HEK293 (cell line): ENCODE measurements around the gene UST.

Experiments used
- CTCF ChIA-PET: fragments of 350-600 bp; formaldehyde crosslinking; extraction: SDS; loops from one replicate; lab custom pipeline; 2021; ENCODE audit warnings: antibody characterized with exemption; lab: Yijun Ruan, JAX
- POLR2A ChIA-PET: fragments of 300-600 bp; formaldehyde crosslinking; extraction: SDS; loops from one replicate; lab custom pipeline; 2020; ENCODE audit warnings: antibody characterized with exemption, inconsistent platforms; lab: Yijun Ruan, JAX
- H3K27ac ChIP-seq: fragments of 200-500 bp; sonication (Bioruptor generic); 2 replicates; pipeline ENCODE4 v1.5.1; 2014; ENCODE audit warnings: low read depth, low read length, control low read depth, inconsistent platforms; ENCODE audit errors: extremely low read depth
- H3K36me3 ChIP-seq, 2 experiments: fragments of 200-500 bp in 1 of 2; sonication (Bioruptor generic) in 1 of 2; 1 replicate in 1 of 2; 2 replicates in 1 of 2; pipeline ENCODE4 v1.5.1; 2014 to 2017; ENCODE audit warnings: inconsistent platforms in 2 of 2, low read length in 2 of 2; ENCODE audit not compliant: control insufficient read depth in 2 of 2, insufficient read depth in 1 of 2
- H3K4me1 ChIP-seq: fragments of 200-500 bp; sonication (Bioruptor generic); 2 replicates; pipeline ENCODE4 v1.5.1; 2014; ENCODE audit warnings: mild to moderate bottlenecking, low read length, inconsistent platforms; ENCODE audit not compliant: control insufficient read depth, insufficient read depth
- H3K4me3 ChIP-seq: 2 replicates; pipeline ENCODE4 v1.5.1; 2011; ENCODE audit warnings: low read depth, mild to moderate bottlenecking, control low read depth, low read length, moderate library complexity
- H3K9me3 ChIP-seq: fragments of 200-500 bp; sonication (Bioruptor generic); 2 replicates; pipeline ENCODE4 v1.5.1; 2014; ENCODE audit warnings: low read depth, low read length, inconsistent platforms; ENCODE audit not compliant: control insufficient read depth, insufficient read depth
- ATF2 ChIP-seq: fragments of 450-650 bp; formaldehyde crosslinking; IDR thresholded peaks from 2 replicates; pipeline ENCODE4 v1.5.1; 2016; ENCODE audit warnings: missing biosample characterization, missing genetic modification characterization, low read depth
- EGR2 ChIP-seq: fragments of 450-650 bp; formaldehyde crosslinking; IDR thresholded peaks from 2 replicates; pipeline ENCODE4 v1.5.1; 2016; ENCODE audit warnings: low read depth, missing biosample characterization, missing genetic modification characterization
- HOXC10 ChIP-seq: sonication (generic); formaldehyde crosslinking; IDR thresholded peaks from 2 replicates; pipeline ENCODE4 v1.8.1; 2023; ENCODE audit warnings: mild to moderate bottlenecking, missing genetic modification reagents
- PRDM2 ChIP-seq: fragments of 450-650 bp; formaldehyde crosslinking; IDR thresholded peaks from 2 replicates; pipeline ENCODE4 v1.5.1; 2016; ENCODE audit warnings: missing biosample characterization, missing genetic modification characterization, borderline replicate concordance
- RBAK ChIP-seq: fragments of 450-650 bp; formaldehyde crosslinking; IDR thresholded peaks from 2 replicates; pipeline ENCODE4 v1.5.1; 2016; ENCODE audit warnings: missing biosample characterization, missing genetic modification characterization
- SCRT2 ChIP-seq: fragments of 450-650 bp; formaldehyde crosslinking; IDR thresholded peaks from 2 replicates; pipeline ENCODE4 v1.5.1; 2016; ENCODE audit warnings: missing biosample characterization, missing genetic modification characterization
- SP3 ChIP-seq: fragments of 450-650 bp; formaldehyde crosslinking; IDR thresholded peaks from 2 replicates; pipeline ENCODE4 v1.5.1; 2016; ENCODE audit warnings: missing biosample characterization, missing genetic modification characterization
- SP7 ChIP-seq: fragments of 450-650 bp; formaldehyde crosslinking; IDR thresholded peaks from 2 replicates; pipeline ENCODE4 v1.5.1; 2016; ENCODE audit warnings: missing biosample characterization, missing genetic modification characterization
- ZEB2 ChIP-seq: fragments of 450-650 bp; formaldehyde crosslinking; IDR thresholded peaks from 2 replicates; pipeline ENCODE4 v1.5.1; 2016; ENCODE audit warnings: missing biosample characterization, missing genetic modification characterization
- ZNF132 ChIP-seq: fragments of 450-650 bp; formaldehyde crosslinking; IDR thresholded peaks from 2 replicates; pipeline ENCODE4 v1.5.1; 2017; ENCODE audit warnings: missing biosample characterization, missing genetic modification characterization, borderline replicate concordance
- ZNF133 ChIP-seq: fragments of 450-650 bp; formaldehyde crosslinking; IDR thresholded peaks from 2 replicates; pipeline ENCODE4 v1.5.1; 2016; ENCODE audit warnings: missing biosample characterization, missing genetic modification characterization
- ZNF140 ChIP-seq: fragments of 450-650 bp; formaldehyde crosslinking; IDR thresholded peaks from 2 replicates; pipeline ENCODE4 v1.5.1; 2016; ENCODE audit warnings: missing biosample characterization, missing genetic modification characterization
- ZNF157 ChIP-seq: fragments of 450-650 bp; formaldehyde crosslinking; IDR thresholded peaks from 2 replicates; pipeline ENCODE4 v1.5.1; 2016; ENCODE audit warnings: missing biosample characterization, missing genetic modification characterization
- ZNF16 ChIP-seq: fragments of 450-650 bp; formaldehyde crosslinking; IDR thresholded peaks from 2 replicates; pipeline ENCODE4 v1.5.1; 2016; ENCODE audit warnings: low read depth, missing biosample characterization, missing genetic modification characterization
- ZNF202 ChIP-seq: fragments of 450-650 bp; formaldehyde crosslinking; IDR thresholded peaks from 2 replicates; pipeline ENCODE4 v1.5.1; 2016; ENCODE audit warnings: missing biosample characterization, missing genetic modification characterization, borderline replicate concordance
- ZNF214 ChIP-seq: fragments of 450-650 bp; formaldehyde crosslinking; IDR thresholded peaks from 2 replicates; pipeline ENCODE4 v1.5.1; 2017; ENCODE audit warnings: missing biosample characterization, mild to moderate bottlenecking, missing genetic modification characterization, borderline replicate concordance
- ZNF221 ChIP-seq: fragments of 450-650 bp; formaldehyde crosslinking; IDR thresholded peaks from 2 replicates; pipeline ENCODE4 v1.5.1; 2017; ENCODE audit warnings: missing biosample characterization, missing genetic modification characterization, borderline replicate concordance
- ZNF324 ChIP-seq: fragments of 450-650 bp; formaldehyde crosslinking; IDR thresholded peaks from 2 replicates; pipeline ENCODE4 v1.5.1; 2016; ENCODE audit warnings: missing biosample characterization, missing genetic modification characterization
- ZNF560 ChIP-seq: fragments of 450-650 bp; formaldehyde crosslinking; IDR thresholded peaks from 2 replicates; pipeline ENCODE4 v1.5.1; 2017; ENCODE audit warnings: missing biosample characterization, missing genetic modification characterization, borderline replicate concordance
- ZNF621 ChIP-seq: fragments of 450-650 bp; formaldehyde crosslinking; IDR thresholded peaks from 2 replicates; pipeline ENCODE4 v1.5.1; 2017; ENCODE audit warnings: missing biosample characterization, missing genetic modification characterization
- ZNF623 ChIP-seq: fragments of 450-650 bp; formaldehyde crosslinking; IDR thresholded peaks from 2 replicates; pipeline ENCODE4 v1.5.1; 2016; ENCODE audit warnings: missing biosample characterization, missing genetic modification characterization
- ZNF629 ChIP-seq: fragments of 450-650 bp; formaldehyde crosslinking; IDR thresholded peaks from 2 replicates; pipeline ENCODE4 v1.5.1; 2017; ENCODE audit warnings: missing biosample characterization, missing genetic modification characterization
- ZNF654 ChIP-seq: fragments of 450-650 bp; formaldehyde crosslinking; IDR thresholded peaks from 2 replicates; pipeline ENCODE4 v1.5.1; 2016; ENCODE audit warnings: low read depth, missing biosample characterization, missing genetic modification characterization
- ZNF658 ChIP-seq: fragments of 450-650 bp; formaldehyde crosslinking; IDR thresholded peaks from 2 replicates; pipeline ENCODE4; 2016; ENCODE audit warnings: missing biosample characterization, missing genetic modification characterization
- ZNF660 ChIP-seq: fragments of 450-650 bp; IDR thresholded peaks from 2 replicates; pipeline ENCODE4 v1.5.1; 2018; ENCODE audit warnings: missing biosample characterization, mild to moderate bottlenecking, missing genetic modification characterization
- ZNF707 ChIP-seq: fragments of 450-650 bp; formaldehyde crosslinking; IDR thresholded peaks from 2 replicates; pipeline ENCODE4 v1.5.1; 2016; ENCODE audit warnings: missing biosample characterization, missing genetic modification characterization
- ZNF776 ChIP-seq: fragments of 450-650 bp; formaldehyde crosslinking; IDR thresholded peaks from 2 replicates; pipeline ENCODE4 v1.5.0; 2017; ENCODE audit warnings: missing biosample characterization, missing genetic modification characterization, borderline replicate concordance
- ZNF791 ChIP-seq: fragments of 450-650 bp; formaldehyde crosslinking; IDR thresholded peaks from 2 replicates; pipeline ENCODE4 v1.5.1; 2016; ENCODE audit warnings: missing biosample characterization, missing genetic modification characterization
- TF ChIP-seq, protein P1 (sequence below): fragments of 450-650 bp; formaldehyde crosslinking; IDR thresholded peaks from 2 replicates; pipeline ENCODE4 v1.5.0; 2017; ENCODE audit warnings: missing biosample characterization, missing genetic modification characterization, borderline replicate concordance

The UST gene

GRCh38 chr6:149111556-149112115, 364.8 kb downstream of the UST start:
- Histone ChIP-seq H3K36me3 (no peaks in the 10 kb centered on the region), H3K4me1 (no peaks in the 10 kb centered on the region)
- CTCF ChIA-PET = interaction anchor here (0.7 kb wide), 1 partner anchor 168 kb away, joined by 3 read pairs; no protein-coding TSS in a partner anchor
- TF ChIP-seq ZNF202 (tag by site-specific recombination) = no peak
- no peak for TF ChIP-seq ZEB2 (tag by site-specific recombination)
- TF ChIP-seq ZNF776 = no peak
- no peak for TF ChIP-seq ZNF621 (tag by site-specific recombination)
- no peak for TF ChIP-seq ZNF214 (tag by site-specific recombination)
- TF ChIP-seq ZNF221 (tag by site-specific recombination) = no peak
- no peak for TF ChIP-seq ZNF623 (tag by site-specific recombination)
- no peak for TF ChIP-seq ZNF658 (tag by site-specific recombination)
- no peak for TF ChIP-seq ZNF16 (tag by site-specific recombination)
- no peak for TF ChIP-seq ZNF560
- no peak for TF ChIP-seq ZNF132 (tag by site-specific recombination)
- TF ChIP-seq ZNF791 (tag by site-specific recombination) = no peak
- TF ChIP-seq ATF2 (tag by site-specific recombination) = no peak
- no peak for TF ChIP-seq HOXC10 (CRISPR knock-in tag)
- TF ChIP-seq ZNF157 (tag by site-specific recombination) = no peak
- TF ChIP-seq ZNF660 = no peak
- no peak for TF ChIP-seq ZNF324 (tag by site-specific recombination)
- TF ChIP-seq, protein P1, sequence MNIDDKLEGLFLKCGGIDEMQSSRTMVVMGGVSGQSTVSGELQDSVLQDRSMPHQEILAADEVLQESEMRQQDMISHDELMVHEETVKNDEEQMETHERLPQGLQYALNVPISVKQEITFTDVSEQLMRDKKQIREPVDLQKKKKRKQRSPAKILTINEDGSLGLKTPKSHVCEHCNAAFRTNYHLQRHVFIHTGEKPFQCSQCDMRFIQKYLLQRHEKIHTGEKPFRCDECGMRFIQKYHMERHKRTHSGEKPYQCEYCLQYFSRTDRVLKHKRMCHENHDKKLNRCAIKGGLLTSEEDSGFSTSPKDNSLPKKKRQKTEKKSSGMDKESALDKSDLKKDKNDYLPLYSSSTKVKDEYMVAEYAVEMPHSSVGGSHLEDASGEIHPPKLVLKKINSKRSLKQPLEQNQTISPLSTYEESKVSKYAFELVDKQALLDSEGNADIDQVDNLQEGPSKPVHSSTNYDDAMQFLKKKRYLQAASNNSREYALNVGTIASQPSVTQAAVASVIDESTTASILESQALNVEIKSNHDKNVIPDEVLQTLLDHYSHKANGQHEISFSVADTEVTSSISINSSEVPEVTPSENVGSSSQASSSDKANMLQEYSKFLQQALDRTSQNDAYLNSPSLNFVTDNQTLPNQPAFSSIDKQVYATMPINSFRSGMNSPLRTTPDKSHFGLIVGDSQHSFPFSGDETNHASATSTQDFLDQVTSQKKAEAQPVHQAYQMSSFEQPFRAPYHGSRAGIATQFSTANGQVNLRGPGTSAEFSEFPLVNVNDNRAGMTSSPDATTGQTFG = no peak
- TF ChIP-seq EGR2 (tag by site-specific recombination) = no peak
- no peak for TF ChIP-seq RBAK (tag by site-specific recombination)
- TF ChIP-seq, all 188 proteins: peak for 0
- POLR2A ChIA-PET = no interaction called here
- H3K27ac ChIP-seq = no peak overlapping the region
- no peak overlapping the region for H3K4me3 ChIP-seq
- no peaks in the 10 kb centered on the region for H3K9me3 ChIP-seq

DNA sequence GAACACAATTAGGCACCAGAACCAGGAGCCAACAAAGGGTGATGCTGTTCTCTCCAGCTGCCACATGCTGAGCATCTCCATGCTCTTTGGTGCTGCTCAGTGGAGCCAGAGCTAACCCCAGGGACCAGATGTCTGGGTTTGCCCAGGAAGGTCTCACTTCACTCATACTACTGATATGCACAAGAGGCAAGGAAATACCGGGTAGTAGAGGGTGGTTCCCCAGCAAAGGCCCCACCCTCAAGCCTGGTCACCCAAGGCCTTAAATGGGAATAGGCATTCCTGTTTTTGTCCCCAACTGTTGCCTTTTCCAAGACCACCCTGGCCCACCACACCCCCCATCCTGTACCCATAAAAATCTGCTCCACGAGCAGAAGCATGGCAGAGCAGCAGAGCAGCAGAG, 366.1 kb downstream of the UST start:
- Histone ChIP-seq H3K9me3 (no peaks in the 10 kb centered on the region), H3K4me1 (no peaks in the 10 kb centered on the region), H3K36me3 (no peaks in the 10 kb centered on the region), H3K4me3 (no peak overlapping the region), H3K27ac (no peak overlapping the region)
- ChIA-PET CTCF (interaction anchor here (0.9 kb wide), 1 partner anchor 77 kb away, joined by 3 read pairs; no protein-coding TSS in a partner anchor), POLR2A (no interaction called here)
- TF ChIP-seq ZNF140 (tag by site-specific recombination) = no peak
- TF ChIP-seq ZNF16 (tag by site-specific recombination) = no peak
- TF ChIP-seq SP7 (tag by site-specific recombination) = no peak
- TF ChIP-seq ZNF707 (tag by site-specific recombination) = no peak
- no peak for TF ChIP-seq ZNF629 (tag by site-specific recombination)
- no peak for TF ChIP-seq PRDM2
- no peak for TF ChIP-seq ZNF654 (tag by site-specific recombination)
- no peak for TF ChIP-seq ZNF133 (tag by site-specific recombination)
- TF ChIP-seq SCRT2 = no peak
- TF ChIP-seq SP3 = no peak
